NOMO-1 treated with dmso at 0.1 percent for 144 hours (cell line): ENCODE data around the gene CTNNA2.
"Not testable (repeated sequence)": the region's sequence is repeated elsewhere in the genome, so short reads cannot be mapped to it uniquely, and the experiment has no call there.

Experiments
- DNase-seq: peaks from one replicate; lab custom pipeline; 2025; ENCODE audit not compliant: unreplicated experiment; lab: John Stamatoyannopoulos, UW

CTNNA2 gene

GRCh38 chr2:80016171-80016570 is 503.3 kb downstream of the CTNNA2 start:
- DNase-seq = no peak

GRCh38 chr2:80019571-80020460 is 507.0 kb downstream of the CTNNA2 start:
- DNase-seq = no peak

DNA sequence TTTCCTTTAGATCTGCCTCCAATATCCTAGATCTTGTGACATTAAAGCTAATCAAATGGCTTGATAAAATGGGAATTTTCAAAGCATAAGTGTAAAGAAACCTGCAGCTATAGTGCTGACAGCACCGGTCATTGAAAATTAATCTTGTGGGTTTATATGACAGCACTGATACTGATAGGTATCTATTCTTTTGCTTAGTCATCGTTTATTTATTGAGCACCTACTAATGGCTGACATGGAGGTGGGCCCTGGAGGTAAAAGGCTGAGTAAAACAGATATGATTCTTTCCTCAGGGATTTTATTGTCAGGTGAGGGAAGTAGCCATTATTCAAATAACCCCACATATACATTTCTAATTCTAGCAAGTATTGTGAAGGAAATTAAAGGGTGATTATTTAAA is 509.2 kb downstream of the CTNNA2 start:
- DNase-seq = no peak

DNA sequence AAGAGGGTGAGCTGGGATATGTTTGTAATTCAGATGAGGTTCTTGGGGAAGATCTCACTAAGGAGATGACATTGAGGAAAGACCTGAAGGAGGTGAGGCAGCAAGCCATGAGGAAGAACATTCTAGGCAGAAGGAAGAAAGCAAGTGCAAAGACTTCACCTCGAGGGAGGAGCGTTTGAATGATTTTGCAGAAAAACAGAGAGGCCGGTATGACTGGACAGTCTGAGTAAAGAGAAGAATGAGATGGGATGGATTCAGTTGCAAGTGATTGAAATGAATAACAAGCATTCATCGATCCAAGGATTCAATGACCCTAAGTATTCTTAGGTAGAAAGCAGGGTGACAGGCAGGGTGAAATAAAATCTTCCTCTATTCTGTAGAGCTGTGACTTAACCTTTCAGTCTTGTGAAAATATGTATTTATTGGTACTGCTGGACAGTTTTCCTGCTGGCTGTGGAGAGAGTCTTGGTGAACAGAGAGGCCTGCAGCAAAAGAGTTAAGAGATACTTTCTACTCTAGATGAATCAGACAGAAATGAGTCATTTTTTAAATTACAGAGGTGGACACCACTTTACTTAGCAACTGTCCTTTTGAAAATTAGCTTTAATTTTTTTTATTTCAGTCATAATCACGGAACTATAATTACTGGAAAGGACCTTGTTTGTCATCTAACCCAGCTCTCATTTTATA is 513.3 kb downstream of the CTNNA2 start:
- no peak for DNase-seq

- no peak for DNase-seq
Measured at GRCh38 chr2:80028051-80028450, 515.2 kb downstream of the CTNNA2 start.

DNA sequence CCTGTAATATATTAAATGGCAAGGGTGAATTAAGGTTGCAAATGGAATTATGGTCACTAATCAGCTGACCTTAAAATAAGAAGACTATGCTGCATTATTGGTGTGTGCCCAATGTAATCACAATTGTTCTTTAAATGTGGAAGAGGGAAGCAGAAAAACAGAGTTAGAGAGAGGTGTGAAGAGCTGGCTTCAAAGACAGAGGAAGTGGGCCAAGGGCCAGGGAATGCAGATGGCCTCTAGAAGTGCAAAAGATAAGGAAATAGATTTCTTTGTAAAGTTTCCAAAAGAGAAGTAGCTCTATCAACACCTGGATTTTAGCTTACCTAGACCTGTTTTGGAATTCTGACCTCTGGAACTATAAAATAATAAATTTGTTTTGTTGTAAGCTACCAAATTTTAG is 515.7 kb downstream of the CTNNA2 start:
- no peak for DNase-seq

GRCh38 chr2:80030135-80030534 is 517.3 kb downstream of the CTNNA2 start:
- peak; percentile 58 for DNase-seq

DNA sequence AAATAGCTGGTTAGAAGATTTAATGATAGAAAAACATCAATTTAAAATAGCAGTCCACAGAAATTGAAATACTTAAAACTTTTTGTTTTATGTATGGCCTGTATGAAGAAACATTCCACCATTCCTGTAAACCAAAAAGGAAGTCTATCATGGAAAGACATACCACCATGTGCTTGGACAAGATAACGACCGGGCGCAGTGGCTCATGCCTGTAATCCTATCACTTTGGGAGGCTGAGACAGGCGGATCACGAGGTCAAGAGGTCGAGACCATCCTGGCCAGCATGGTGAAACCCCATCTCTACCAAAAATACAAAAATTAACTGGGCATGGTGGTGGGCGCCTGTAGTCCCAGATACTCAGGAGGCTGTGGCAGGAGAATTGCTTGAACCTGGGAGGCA is 519.8 kb downstream of the CTNNA2 start:
- not testable (repeated sequence) for DNase-seq

DNA sequence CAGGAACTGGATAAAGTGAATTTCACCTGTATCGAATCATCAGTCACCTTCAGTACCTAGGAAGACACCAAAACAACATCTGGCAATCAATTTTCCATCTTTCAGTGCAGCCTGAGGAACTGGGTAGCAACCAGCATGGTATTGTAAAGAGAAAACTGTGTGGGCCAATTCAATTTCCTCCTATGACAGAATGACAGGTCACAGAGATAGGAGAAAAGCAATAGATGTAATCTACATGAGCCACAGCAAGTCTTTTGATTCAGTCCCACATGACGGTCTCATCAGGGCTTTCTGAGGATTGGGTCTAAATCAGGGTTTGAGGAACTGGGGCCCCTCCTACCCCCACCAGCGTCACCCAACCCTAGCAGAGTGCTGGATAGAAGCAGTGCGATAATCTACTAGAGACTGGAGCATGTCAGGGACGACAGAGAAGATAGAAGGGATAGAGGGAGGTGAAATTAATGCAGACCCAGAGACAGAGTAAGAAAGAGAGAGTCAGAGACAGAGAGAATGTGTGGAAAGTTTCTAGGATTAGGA is 523.0 kb downstream of the CTNNA2 start:
- DNase-seq = no peak

- DNase-seq = no peak
Measured at GRCh38 chr2:80037310-80037709, 524.5 kb downstream of the CTNNA2 start.

DNA sequence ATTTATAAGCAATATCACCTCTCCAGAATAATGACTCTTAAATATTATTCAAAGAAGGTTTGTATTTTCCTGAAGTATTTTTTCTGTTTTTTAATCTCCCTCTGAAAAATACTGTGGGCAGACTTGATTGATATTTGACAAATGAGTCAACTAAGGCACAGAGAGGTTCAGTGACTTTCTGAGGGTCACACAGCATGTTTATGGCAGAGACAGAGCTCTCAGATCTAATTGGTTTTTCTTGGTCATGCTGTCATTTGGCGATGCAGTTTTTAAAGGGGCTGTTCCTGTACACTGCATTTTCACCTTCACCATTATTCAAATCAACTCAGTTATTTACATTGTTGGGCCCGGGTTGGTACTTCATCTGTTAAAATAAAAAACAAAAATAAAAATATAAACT is 527.4 kb downstream of the CTNNA2 start:
- no peak for DNase-seq

GRCh38 chr2:80042635-80043034 is 529.8 kb downstream of the CTNNA2 start:
- no peak for DNase-seq

- DNase-seq = no peak
Measured at GRCh38 chr2:80048296-80048695, 535.4 kb downstream of the CTNNA2 start.

DNA sequence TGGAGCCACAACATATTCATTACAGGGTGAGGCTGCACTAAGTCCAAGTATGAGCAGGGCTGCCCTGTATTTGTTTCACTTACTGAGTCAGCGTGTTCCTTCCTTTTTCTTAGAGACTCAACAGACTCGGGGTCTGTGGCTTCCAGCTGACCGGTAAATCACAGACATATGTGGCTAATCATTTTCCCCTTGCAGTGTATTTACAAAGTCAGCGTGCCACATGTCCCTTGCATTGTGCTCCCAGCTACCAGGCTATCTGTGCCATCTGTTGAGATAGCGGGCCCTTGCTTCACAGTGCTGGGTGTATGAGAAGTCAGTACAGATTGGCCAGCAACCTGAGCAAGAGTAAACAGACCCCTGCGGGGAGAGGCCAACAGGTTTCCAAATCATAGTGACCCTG is 537.4 kb downstream of the CTNNA2 start:
- DNase-seq = peak; percentile 24

- DNase-seq = no peak
Measured at GRCh38 chr2:80053522-80054345, 540.9 kb downstream of the CTNNA2 start.

- DNase-seq = no peak
Measured at GRCh38 chr2:80054346-80054675, 541.5 kb downstream of the CTNNA2 start.

GRCh38 chr2:80057956-80058355 is 545.1 kb downstream of the CTNNA2 start:
- DNase-seq = no peak

DNA sequence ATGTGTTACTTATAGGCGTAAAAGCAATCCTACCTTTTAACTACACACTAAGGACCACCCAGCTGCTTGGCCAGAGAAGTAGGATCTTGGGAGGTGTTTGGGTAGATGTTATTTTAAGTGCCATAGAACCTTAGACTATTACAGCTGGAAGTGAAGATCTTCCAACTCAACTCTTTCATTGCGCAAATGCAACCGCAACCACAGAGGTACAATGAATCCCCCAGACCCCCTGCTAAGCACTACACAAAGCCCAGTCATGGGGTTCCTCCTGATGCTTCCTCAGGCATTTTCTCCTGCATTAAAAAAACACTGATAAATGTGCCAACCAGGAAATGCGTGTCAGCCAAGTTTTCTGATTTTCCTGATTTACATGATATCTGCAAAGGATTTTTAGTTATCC is 545.7 kb downstream of the CTNNA2 start:
- DNase-seq = no peak

- no peak for DNase-seq
Measured at GRCh38 chr2:80059447-80059846, 546.6 kb downstream of the CTNNA2 start.

- DNase-seq = no peak
Measured at GRCh38 chr2:80061881-80062280, 549.0 kb downstream of the CTNNA2 start.

DNA sequence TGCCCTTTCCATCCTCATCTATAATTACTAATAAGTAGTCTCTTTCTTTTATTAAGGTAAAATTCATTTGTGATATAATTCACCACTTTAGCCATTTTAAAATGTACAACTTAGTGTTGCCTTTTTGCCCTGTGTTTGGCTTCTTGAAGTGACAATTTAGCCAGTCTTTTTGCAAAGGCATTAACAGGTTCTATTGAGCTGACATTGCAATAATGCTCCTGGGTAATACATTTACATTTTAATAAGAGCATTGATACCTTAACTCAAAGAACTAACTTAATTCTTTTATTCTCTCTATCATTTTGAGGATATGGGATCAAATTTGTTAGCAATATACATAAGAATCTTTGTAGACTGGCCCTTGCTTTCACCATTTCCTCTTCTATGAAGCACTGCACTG is 549.4 kb downstream of the CTNNA2 start:
- no peak for DNase-seq
